Liver (tissue), 9 donors: ENCODE results near the gene PDZD8. TPM values are rescaled to one million over a fixed set of nuclear protein-coding genes. Genes with fewer than 3 reads are reported as not detected.

Experiments
- DNase-seq: peaks from one replicate; pipeline ENCODE4 v3.0.0-alpha.2; 2017; ENCODE audit warnings: low spot score
- H3K27ac ChIP-seq, 2 donors: one replicate each; pipeline ENCODE4 v1.7.0; 2013; ENCODE audit warnings: inconsistent platforms in 2 of 2, low read length in 2 of 2, control low read depth in 1 of 2, low read depth in 1 of 2, mild to moderate bottlenecking in 1 of 2
- H3K27me3 ChIP-seq, 4 donors: one replicate each; pipeline versions ENCODE4 v1.6.1 to v1.7.0; 2013; ENCODE audit warnings: low read length in 3 of 4, inconsistent platforms in 1 of 4, mild to moderate bottlenecking in 1 of 4, moderate library complexity in 1 of 4; ENCODE audit not compliant: control insufficient read depth in 4 of 4, insufficient read depth in 4 of 4
- H3K36me3 ChIP-seq, 4 donors: one replicate each; pipeline versions ENCODE4 v1.6.1 to v1.7.0; 2013; ENCODE audit warnings: low read length in 3 of 4, mild to moderate bottlenecking in 3 of 4, low read depth in 1 of 4, moderate library complexity in 1 of 4; ENCODE audit not compliant: control insufficient read depth in 4 of 4, insufficient read depth in 3 of 4
- H3K4me1 ChIP-seq, 4 donors: one replicate each; pipeline versions ENCODE4 v1.6.1 to v1.7.0; 2013; ENCODE audit warnings: low read length in 3 of 4, mild to moderate bottlenecking in 3 of 4, moderate library complexity in 1 of 4; ENCODE audit not compliant: control insufficient read depth in 4 of 4, insufficient read depth in 4 of 4
- H3K4me3 ChIP-seq, 3 donors: one replicate each; pipeline versions ENCODE4 v1.6.1 to v1.7.0; 2013; ENCODE audit warnings: low read length in 3 of 3, control low read depth in 1 of 3, low read depth in 1 of 3, mild to moderate bottlenecking in 1 of 3
- H3K9ac ChIP-seq, 2 donors: one replicate each; pipeline ENCODE4 v1.7.0; 2013; ENCODE audit warnings: low read length in 2 of 2, mild to moderate bottlenecking in 2 of 2, moderate library complexity in 2 of 2, control low read depth in 1 of 2, low read depth in 1 of 2
- H3K9me3 ChIP-seq, 4 donors: one replicate each; pipeline versions ENCODE4 v1.6.1 to v1.7.0; 2013; ENCODE audit warnings: low read length in 3 of 4; ENCODE audit not compliant: control insufficient read depth in 4 of 4
- EGR1 ChIP-seq, 2 donors: IDR thresholded peaks; 2 replicates each; pipeline ENCODE4 v1.6.1; 2016 to 2018; ENCODE audit warnings: antibody characterized with exemption in 2 of 2, low read depth in 2 of 2
- FOXA1 ChIP-seq: IDR thresholded peaks from 2 replicates; pipeline ENCODE4 v1.6.1; 2016; ENCODE audit warnings: antibody characterized with exemption
- FOXA2 ChIP-seq: IDR thresholded peaks from 2 replicates; pipeline ENCODE4 v1.6.1; 2016; ENCODE audit warnings: antibody characterized with exemption
- HNF4A ChIP-seq, 2 donors: conservative IDR thresholded peaks; 2 replicates each; pipeline ENCODE4 v1.6.1; 2016; ENCODE audit warnings: antibody characterized with exemption in 2 of 2, mild to moderate bottlenecking in 2 of 2
- JUND ChIP-seq, 2 donors: IDR thresholded peaks; 2 replicates each; pipeline ENCODE4 v1.6.1; 2016; ENCODE audit warnings: antibody characterized with exemption in 2 of 2
- NR2F2 ChIP-seq: IDR thresholded peaks from 2 replicates; pipeline ENCODE4 v1.6.1; 2016; ENCODE audit warnings: antibody characterized with exemption
- RXRA ChIP-seq, 2 donors: IDR thresholded peaks; 2 replicates each; pipeline ENCODE4 v1.6.1; 2017 to 2018; ENCODE audit warnings: antibody characterized with exemption in 2 of 2, mild to moderate bottlenecking in 1 of 2
- SP1 ChIP-seq: IDR thresholded peaks from 2 replicates; pipeline ENCODE4 v1.6.1; 2018; ENCODE audit warnings: antibody characterized with exemption, mild to moderate bottlenecking
- YY1 ChIP-seq: IDR thresholded peaks from 2 replicates; pipeline ENCODE4 v1.6.1; 2016; ENCODE audit warnings: antibody characterized with exemption, mild to moderate bottlenecking
- WGBS: extraction: QIAGEN DNeasy Blood & Tissue Kit; methylation state at CpG from one replicate; pipeline ENCODE4 v1.1.7; 2013; 5-methylcytosine and 5-hydroxymethylcytosine counted together
- polyA plus RNA-seq, 2 donors: library from polyadenylated mRNA; stranded (reverse) in 1 of 2; unstranded in 1 of 2; fragments of 200-250 nt in 1 of 2; fragments of >200 nt in 1 of 2; fragmentation: Nextera tagmentation in 1 of 2; extraction: Ambion mirVana in 1 of 2; gene quantifications; one replicate each; pipeline versions ENCODE4 v1.2.1 to v1.2.3, GENCODE V29; 2013 to 2015
- total RNA-seq, 2 donors: library from RNA; depleted of rRNA; stranded (reverse); fragments of >200 nt; gene quantifications; one replicate each; pipeline ENCODE4 v1.2.3, GENCODE V29; 2014
- TF ChIP-seq, protein P1 (sequence below): IDR thresholded peaks from 2 replicates; pipeline ENCODE4 v1.6.1; 2016; ENCODE audit warnings: antibody characterized with exemption
- TF ChIP-seq, protein P2 (sequence below): IDR thresholded peaks from 2 replicates; pipeline ENCODE4 v1.6.1; 2016; ENCODE audit warnings: antibody characterized with exemption
- TF ChIP-seq, protein P3 (sequence below): fragments of 150-350 bp; IDR thresholded peaks from 2 replicates; pipeline ENCODE4 v1.5.1; 2017; ENCODE audit warnings: improper control_type of control experiment, low read depth, low read length; ENCODE audit not compliant: missing input control
- donor health status: healthy.
- donor health status: healthy.
- donor health status: healthy.
- donor health status: healthy.
- donor health status: healthy.

Gene PDZD8
- total and polyA plus RNA-seq, 4 donors: 9.3 to 38.9 (median 15.1) TPM

DNA sequence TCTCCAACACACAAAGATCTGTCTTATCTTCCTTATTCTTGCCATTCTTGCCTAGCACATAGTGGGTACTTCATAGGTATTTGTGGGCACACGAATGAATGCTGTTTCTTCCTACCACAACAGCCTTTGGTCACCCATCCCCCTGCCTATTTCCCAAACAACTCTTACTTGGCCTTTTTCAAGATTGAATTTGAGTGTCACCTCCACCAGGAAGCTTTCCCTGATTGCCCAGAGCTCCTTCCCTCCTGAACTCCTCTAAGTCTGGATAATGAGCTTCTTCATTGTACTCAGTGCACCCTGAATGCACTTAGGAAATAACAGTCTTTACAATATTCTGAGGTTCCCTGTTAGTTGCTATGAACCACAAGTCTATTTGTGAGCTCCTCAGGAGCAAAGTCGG lies 11.6 kb upstream of the PDZD8 start:
- WGBS: 90% methylated on average over 2 of the region's 2 CpGs
- H3K9me3 ChIP-seq: no peaks in the 10 kb centered on the region
- no peaks in the 10 kb centered on the region for H3K36me3 ChIP-seq
- no peak for DNase-seq
- no peak overlapping the region for H3K27ac ChIP-seq
- H3K27me3 ChIP-seq: no peaks in the 10 kb centered on the region
- TF ChIP-seq YY1 (no peak), SP1 (no peak), HNF4A (conservative IDR thresholded peaks at IDR 0.05) (no peak), EGR1 (IDR thresholded peaks at IDR 0.05; ENCODE audit: low read depth in 2 of 2) (no peak), JUND (IDR thresholded peaks at IDR 0.05) (no peak), FOXA1 (no peak), FOXA2 (no peak), RXRA (IDR thresholded peaks at IDR 0.05) (no peak), NR2F2 (no peak)
- TF ChIP-seq, protein P1, sequence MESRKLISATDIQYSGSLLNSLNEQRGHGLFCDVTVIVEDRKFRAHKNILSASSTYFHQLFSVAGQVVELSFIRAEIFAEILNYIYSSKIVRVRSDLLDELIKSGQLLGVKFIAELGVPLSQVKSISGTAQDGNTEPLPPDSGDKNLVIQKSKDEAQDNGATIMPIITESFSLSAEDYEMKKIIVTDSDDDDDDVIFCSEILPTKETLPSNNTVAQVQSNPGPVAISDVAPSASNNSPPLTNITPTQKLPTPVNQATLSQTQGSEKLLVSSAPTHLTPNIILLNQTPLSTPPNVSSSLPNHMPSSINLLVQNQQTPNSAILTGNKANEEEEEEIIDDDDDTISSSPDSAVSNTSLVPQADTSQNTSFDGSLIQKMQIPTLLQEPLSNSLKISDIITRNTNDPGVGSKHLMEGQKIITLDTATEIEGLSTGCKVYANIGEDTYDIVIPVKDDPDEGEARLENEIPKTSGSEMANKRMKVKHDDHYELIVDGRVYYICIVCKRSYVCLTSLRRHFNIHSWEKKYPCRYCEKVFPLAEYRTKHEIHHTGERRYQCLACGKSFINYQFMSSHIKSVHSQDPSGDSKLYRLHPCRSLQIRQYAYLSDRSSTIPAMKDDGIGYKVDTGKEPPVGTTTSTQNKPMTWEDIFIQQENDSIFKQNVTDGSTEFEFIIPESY: no peak
- TF ChIP-seq, protein P2, sequence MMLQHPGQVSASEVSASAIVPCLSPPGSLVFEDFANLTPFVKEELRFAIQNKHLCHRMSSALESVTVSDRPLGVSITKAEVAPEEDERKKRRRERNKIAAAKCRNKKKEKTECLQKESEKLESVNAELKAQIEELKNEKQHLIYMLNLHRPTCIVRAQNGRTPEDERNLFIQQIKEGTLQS: no peak
- TF ChIP-seq, protein P3, sequence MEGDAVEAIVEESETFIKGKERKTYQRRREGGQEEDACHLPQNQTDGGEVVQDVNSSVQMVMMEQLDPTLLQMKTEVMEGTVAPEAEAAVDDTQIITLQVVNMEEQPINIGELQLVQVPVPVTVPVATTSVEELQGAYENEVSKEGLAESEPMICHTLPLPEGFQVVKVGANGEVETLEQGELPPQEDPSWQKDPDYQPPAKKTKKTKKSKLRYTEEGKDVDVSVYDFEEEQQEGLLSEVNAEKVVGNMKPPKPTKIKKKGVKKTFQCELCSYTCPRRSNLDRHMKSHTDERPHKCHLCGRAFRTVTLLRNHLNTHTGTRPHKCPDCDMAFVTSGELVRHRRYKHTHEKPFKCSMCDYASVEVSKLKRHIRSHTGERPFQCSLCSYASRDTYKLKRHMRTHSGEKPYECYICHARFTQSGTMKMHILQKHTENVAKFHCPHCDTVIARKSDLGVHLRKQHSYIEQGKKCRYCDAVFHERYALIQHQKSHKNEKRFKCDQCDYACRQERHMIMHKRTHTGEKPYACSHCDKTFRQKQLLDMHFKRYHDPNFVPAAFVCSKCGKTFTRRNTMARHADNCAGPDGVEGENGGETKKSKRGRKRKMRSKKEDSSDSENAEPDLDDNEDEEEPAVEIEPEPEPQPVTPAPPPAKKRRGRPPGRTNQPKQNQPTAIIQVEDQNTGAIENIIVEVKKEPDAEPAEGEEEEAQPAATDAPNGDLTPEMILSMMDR: no peak
- no peak overlapping the region for H3K9ac ChIP-seq
- peaks cover 0 to 11% (median 7%) of the 10 kb centered on the region in 4 donors for H3K4me1 ChIP-seq
- H3K4me3 ChIP-seq: no peak overlapping the region

DNA sequence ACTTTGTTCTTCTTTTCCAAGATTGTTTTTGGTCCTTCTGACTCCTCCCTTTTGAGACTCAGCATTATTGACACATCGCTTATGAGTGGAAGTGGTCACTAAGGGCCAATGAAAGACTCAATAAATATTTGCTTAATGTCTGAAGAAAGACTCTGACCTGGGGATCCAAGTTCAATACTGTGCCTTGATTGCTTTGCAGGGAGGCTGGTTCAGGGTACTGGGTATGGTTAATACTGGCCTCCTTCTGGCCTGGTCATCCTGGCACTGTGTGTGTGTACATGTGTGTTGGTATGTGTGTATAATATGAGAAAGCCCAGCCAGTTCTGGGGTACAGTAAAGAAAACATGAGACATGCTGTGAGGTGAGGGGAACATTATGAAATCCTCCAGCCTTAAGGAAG lies 7.6 kb upstream of the PDZD8 start:
- no peaks in the 10 kb centered on the region for H3K9me3 ChIP-seq
- no peaks in the 10 kb centered on the region for H3K36me3 ChIP-seq
- no peaks in the 10 kb centered on the region for H3K27me3 ChIP-seq
- no peak for TF ChIP-seq EGR1 (IDR thresholded peaks at IDR 0.05; ENCODE audit: low read depth in 2 of 2)
- TF ChIP-seq HNF4A (conservative IDR thresholded peaks at IDR 0.05): peak; percentile 46 to 68
- 19% methylated on average over 1 of the region's 1 CpG for WGBS
- DNase-seq: no peak
- no peak overlapping the region for H3K9ac ChIP-seq
- no peak overlapping the region for H3K27ac ChIP-seq
- peaks cover 0 to 4% (median 2%) of the 10 kb centered on the region in 4 donors for H3K4me1 ChIP-seq
- H3K4me3 ChIP-seq: no peak overlapping the region

DNA sequence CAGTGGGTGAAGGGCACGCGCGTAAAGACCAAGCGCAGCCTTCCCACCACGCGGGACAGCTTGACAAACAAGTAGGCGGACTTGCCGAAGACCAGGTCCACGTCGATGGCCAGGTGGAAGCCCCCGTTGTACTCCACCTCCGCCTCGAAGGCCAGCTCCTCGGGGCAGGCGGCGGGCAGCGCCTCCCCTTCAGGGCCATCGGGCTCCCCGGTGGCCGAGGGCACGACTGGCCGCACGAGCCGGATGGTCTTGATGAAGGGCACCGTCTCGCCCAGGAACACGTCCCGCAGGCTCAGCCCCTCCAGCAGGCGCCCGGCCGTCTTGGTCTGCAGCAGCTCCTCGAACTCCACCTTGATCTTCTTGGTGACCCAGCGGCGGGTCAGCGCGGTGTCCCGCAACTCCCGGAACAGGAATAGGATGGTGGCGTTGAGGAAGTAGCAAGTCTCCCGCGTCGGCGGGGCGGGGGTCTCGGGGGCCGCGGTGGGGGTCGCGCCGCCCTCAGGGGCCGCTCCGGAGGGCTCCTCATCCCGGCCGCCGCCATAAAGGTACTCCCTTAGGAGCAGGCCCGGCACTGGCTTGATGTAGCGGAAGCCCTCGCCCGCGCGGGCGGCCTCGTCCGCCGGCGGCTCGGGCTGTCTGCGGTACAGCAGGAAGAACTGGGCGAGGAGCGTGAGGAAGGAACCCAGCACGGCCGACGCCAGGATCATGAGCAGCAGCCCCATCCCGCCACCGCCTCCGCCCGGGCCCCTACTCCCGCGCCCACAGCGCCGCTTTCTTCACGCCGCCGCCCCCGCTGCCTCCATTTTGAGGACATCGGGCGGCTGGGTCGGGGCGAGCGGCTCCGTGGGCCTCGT lies 507 bp downstream of the PDZD8 start:
- H3K4me1 ChIP-seq: peaks cover 3 to 25% (median 8%) of the 10 kb centered on the region in 4 donors
- H3K36me3 ChIP-seq: no peaks in the 10 kb centered on the region
- H3K27me3 ChIP-seq: no peaks in the 10 kb centered on the region
- peak; percentile 62 for DNase-seq
- no peaks in the 10 kb centered on the region for H3K9me3 ChIP-seq
- WGBS: under 1% methylated on average over 92 of the region's 92 CpGs
- H3K9ac ChIP-seq: peak overlapping the region; percentile 94 to 96
- TF ChIP-seq NR2F2: no peak
- TF ChIP-seq, protein P3: no peak
- TF ChIP-seq FOXA2: no peak
- H3K4me3 ChIP-seq: peak overlapping the region; percentile 71 to 98 (median 79)
- peak overlapping the region; percentile 97 to 98 for H3K27ac ChIP-seq
